HG02943 (cell line): ENCODE measurements around the gene ERI3.

ENCODE experiments used
- ATAC-seq: cut with Tn5 transposase; IDR thresholded peaks from one replicate; pipeline ENCODE4 v1.9.1; 2021; ENCODE audit warnings: mild to moderate bottlenecking, low read depth, moderate library complexity; ENCODE audit not compliant: unreplicated experiment

Gene ERI3

DNA sequence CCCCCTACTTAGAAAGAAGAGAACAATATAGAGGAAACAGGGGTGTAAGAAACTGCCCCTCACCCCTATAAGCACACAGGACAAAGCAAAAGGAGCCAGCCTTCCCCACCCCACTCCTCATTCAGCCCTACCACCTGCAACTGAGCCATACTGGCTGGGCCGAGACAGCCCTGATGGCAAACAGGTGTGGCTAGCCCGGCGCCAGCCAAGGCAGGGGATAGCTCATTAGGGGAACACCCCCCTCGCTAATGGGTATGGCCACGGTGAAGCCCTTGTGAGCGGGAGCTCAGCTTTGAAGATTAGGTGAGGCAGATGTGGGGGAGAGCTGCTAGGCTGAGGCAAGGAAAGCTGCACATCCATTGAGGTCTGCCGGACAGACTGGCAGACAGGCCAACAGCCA lies 65.5 kb downstream of the ERI3 start:
- no peak for ATAC-seq

DNA sequence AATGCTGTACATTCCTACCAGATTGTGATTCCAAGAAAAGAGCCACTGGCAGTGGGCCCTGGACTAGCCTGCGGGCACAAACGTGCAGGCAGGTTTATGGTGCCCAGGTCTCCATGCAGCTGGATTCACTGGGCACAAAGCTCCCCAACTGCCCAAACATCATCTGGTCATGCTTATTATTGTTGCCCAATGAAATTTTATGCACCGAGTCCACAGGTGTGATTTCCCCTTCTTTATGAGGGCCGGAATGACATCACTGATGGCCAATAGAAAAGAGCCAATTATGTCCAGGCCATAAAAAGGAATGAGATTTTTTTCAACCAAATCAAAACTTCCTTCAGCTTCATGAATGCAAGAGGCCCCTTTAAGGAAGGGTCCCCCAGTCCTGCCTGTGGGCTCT lies 66.2 kb downstream of the ERI3 start:
- ATAC-seq: no peak

DNA sequence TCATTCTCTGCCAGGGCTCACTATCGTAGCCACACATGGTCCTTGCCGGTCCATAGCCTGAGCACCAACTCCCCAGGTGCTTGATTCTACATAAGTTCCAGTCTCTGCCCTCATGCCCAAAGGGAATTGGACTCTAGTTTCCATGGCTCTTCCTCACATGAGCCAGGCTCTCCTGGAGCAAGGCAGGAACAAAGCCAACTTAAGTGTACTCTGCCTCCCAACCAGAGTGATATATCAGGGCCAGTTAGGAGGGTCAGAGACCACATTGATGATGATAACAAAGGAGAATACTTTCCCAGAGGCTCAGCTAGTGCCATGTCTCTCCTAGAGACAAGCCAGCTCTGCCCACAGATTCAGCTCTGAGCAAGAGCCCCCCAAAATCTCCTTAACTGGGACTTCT lies 70.9 kb downstream of the ERI3 start:
- no peak for ATAC-seq

DNA sequence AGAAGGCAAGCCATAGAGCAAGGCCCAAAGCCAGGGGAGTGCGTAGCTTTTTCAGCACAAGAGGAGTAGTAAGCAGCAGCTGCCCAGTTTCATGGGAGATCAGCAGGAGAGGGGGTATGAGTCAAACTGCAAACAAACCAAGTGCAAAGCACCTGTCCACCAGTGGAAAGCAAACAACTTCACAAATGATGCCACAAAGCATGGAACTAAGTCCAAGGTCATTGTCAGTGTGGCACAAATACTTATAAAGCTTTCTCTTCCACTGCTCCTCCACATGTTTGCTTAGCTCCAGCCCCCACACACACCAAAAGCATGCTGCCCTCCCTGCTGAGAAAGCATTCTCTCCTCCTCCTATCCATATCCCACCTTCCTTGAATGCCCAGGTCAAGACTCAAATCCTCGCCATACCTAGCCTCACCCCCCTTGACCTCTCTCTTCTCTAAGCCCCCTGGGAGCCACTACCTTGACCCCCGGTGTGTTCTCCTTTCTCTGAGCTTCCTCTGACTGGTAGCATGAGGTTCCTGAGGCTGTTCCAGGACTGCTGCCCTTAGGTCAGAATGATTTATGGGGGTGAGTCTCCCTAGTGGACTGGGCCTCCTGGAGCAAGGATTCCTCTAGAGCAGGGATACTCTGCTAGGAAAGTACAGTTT lies 71.4 kb downstream of the ERI3 start:
- ATAC-seq: no peak

DNA sequence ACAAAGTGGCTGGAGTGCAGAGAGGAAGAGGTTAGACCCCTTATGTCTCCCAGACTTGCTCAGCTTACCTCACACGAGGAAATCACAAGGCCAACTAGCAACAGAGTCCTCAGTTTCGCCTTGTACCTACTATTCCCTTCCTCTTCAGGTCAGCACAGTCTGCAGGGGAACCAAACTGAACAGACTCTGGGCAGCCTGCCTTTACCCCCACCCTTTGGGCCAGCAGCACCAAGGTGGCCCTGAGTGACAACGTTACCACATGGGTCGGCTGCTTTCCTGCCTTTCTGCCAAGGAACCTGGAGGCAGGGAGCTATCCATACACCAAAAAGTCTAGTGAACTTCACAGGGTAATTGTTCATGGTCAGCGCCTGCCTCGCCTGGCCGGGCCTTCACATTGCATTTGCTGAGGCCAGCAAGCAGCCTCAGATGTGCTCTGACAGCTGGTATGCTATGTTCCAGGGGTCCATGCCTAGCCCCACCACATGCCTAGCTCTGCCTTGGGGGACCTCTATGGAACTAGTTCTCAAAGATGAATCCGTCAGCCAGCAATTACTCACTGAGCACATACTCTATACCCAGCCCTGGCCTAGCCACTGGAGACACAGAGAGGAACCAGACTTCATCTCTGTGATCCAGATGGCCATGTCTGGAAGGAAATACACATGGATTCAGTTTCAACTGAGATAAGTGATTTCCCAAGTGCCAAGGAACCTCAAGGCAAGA lies 72.2 kb downstream of the ERI3 start:
- no peak for ATAC-seq

DNA sequence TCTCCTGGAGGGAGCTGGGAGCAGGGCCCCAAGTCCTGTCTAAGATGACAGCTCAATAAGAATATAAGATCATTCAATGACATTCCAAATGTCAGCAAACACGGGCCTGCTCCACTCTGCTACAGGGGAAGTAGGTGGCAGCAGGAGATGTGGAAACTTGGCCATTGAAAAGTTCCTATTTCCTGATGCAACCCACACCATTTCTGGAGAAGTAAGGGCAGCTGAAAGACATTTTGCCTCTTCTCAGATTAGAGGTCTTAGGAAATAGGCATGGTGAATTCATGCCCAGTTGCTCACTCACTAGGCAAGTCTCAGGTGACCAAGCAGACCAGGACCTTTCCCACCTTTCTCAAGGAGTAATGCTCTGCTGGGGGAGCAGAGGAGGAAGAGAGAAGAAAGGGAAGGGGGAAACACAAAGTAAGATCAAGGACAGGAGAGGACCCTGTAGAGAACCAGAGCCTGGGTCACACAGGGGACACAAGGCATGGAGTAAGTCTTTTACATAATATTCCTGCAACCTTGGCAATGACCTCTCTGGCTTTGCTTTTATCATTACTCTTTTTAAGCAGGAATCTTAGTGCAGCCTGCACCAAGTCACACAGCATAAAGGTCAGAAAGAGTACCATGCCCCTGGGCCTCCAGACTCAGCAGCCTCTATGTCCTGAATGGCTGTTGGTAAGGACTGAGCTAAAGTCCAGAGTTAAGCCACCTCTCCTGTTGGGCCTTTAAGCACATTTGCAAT lies 72.9 kb downstream of the ERI3 start:
- no peak for ATAC-seq

DNA sequence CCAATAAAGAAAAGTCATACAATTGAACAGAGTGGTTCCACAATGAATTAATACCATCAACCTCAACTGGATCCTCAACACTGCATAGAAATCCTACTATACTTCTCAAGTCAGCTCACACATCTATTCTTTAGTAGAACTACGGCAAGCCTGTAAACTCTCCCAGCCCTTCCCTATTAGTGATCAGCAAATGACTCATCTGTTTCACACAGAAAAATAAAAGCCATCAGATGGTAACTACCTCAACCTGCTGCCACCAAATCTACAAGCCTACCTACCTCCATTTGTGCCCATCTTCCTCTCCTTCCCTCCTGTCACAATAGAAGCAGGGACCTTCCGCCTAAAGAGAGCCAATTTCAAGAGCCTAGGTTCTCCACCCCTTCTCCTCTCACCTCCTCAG lies 78.2 kb downstream of the ERI3 start:
- no peak for ATAC-seq

DNA sequence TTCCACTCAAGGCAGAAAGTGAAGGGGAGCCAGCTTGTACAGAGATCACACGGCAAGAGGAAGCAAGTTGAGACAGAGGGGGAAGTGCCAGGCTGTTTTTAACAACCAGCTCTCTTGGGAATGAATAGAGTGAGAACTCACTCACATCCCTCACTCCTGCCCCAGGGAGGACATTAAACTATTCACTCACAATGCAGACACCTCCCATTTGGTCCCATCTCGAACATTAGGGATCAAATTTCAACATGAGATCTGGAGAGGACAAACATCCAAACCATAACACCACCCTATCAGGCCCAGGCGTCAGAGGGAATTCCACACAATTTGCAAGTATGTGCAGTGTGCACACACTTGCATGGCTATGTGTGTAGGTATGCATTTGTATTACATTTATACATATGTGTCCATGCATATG lies 79.1 kb downstream of the ERI3 start:
- ATAC-seq: no peak

DNA sequence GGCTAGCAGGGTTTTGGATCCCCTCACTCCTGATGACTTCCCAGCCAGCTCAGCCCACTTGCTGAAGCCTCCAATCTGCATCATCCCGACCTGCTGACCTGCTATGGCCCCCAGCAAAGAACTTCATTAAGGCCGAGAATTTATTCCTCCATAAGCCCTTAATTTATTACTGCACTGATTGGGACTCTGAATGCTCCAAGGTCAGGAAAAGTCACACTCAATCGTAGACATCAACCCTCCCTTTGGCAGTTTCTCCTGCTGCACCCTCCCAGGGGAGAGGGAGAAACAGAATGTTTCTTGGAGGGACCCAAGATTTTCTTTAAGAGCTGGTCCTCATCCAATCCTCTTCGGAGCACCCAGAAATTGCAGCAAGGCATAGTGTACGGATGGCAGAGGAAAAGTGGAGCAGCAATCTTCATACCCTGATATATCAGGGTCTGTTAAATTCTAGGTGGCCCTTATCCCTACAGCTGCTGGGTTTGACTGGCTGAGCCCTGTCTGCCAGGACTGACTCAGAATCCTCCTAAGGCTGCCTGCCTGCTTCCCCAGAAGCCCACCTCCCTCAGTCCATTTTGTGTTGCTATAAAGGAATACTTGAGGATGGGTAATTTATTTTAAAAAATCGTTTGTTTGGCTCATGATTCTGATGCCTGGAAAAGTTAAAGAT lies 79.6 kb downstream of the ERI3 start:
- ATAC-seq: no peak

DNA sequence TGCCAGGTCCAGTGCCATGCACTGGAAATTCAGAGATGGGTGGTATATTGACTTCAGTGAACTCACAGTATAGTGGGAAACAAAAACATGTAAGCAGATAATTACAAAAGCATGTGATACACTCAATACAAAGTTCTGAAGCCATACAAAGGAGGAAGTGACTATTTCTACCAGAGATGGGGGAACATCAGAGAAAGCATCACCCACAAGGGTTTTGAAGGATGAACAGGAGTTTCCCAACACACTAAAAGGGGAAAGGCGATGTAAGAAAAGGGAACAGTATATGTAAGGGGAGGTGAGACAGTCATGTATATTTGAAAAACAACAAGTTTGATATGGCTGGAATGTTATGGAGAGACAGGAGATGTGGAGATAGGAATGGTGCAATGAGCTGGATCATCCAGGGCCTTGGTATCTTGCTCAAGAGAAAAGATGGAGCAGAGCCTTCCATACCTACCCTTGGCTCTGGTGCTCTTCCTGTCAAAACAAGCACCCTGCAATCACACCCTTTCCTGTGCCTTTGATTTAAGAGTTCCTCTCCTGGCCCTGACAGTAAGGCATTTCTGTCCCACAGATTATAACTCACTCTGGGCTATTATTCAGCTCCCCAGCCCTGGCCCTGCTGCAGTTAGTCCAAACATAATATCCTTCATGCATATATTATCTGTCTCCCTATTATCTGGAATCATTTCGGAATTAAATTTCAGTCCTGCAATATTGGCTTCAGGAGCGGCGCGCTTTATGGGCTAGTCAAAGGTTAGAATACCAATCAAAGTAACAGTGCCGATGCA lies 81.3 kb downstream of the ERI3 start:
- ATAC-seq: no peak

DNA sequence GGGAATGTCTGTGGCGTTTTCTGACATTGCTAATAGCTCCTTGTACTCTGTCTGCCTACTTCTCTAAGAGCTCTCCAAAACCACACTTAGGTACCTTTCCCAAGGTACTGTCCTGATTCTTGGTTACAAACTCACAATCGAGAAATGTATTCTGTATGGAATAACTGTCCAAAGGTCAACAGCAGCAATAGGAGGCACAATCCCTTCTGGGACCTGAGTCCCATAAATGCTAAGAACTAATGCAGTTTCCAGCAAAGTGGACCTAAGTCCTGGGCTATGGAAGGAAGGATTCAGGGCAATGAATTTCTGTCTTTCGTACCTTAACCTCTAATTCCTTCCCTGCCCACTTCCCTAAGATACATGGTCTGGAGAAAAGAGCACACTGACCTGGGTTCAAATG lies 82.1 kb downstream of the ERI3 start:
- ATAC-seq: no peak

DNA sequence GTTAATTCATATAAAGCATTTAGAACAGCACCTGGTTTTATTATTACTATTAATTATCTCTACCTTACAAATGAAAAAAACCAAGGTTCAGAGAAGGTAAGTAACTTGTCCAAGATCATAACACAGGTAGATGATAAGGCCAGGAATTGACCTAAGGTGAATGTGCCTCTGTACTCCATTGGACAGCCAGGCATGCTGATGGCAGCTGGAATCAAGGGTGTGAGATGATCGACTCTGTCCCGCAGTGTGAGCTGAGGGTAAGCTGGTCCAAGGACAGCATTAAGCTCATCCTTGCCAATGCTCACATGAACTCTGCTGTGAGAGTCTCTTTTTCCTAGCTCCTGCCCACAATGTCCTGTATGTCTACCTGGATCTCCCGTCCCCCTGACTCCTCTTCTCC lies 83.4 kb downstream of the ERI3 start:
- ATAC-seq: no peak

DNA sequence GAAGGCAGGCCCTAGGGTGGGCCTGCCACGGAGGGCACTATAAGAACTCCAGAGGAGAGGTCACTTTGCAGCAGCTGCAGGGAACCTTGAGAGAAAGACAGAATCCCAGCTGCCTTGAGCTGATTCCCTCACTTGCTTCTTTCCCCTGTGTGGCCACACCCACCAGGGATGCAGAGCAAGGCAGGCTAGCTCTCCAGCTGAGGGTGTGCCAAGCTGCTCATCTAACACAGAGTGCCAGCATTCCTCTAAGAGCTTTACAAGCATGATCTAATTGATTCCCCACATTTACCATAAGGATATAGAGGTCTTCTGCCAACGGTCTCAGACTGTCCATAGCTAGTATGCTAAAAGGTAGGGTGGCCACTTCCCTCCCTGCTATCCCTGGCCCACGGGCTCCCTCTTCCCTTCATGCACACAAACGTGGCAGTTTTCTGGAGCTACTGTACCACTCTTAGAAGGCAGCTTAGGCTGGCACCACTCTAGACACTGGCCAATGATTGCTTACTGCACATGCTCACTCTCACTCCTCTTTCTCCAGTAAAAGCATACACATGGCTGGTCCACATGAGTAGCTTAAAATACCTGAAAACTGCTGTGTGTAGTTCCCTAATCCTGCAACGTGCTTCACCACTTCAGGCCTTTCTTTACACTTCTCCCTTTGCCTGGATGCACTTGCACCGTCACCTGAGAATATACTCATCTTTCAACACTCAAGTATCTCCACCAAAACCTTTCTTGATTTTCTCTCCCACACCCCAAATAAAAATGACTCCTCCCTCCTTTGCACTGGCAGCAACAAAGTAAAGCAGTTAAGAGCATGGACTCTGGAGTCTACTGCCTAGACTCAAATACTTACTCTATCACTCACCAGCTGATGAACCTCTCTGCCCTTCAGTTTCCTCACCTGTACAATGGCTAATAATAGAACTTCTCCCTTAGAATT lies 84.1 kb downstream of the ERI3 start:
- ATAC-seq: no peak

DNA sequence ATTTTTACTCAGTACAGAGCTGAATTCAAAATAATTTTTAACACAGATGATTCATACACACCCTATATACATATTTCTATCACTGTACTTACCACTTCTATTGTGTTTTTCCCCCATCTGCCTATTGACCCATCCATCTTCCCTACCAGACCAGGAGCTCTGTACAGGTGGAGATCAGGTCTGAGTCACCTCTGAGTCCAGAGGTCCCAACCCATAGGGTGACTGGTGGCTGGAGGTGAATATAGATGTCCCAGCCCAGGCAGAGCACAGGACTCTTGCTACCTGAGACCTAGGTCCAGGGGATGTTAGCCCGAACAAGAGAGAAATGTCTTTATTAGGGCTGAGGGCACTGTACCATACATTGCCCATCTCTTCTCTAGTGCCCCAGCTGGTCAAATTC lies 87.0 kb downstream of the ERI3 start:
- ATAC-seq: no peak

DNA sequence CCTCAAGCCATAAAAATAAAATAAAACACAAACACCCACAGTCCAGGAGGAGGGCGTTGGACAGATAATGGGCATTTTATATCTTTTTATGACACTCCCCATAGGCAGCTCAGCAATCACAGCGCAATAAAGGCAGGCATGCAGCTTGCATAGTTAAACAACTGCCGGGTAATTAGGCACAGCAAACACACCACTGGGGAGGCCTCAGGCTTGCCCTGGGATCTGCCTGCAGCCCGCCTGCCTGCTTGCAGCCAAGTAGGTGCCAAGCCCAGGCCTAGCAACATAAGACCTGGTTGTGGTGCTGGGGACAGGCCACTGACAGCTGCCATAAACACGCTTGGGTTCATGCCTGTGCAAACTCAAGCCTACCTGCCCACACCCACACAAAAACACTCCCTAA lies 87.6 kb downstream of the ERI3 start:
- ATAC-seq: no peak

DNA sequence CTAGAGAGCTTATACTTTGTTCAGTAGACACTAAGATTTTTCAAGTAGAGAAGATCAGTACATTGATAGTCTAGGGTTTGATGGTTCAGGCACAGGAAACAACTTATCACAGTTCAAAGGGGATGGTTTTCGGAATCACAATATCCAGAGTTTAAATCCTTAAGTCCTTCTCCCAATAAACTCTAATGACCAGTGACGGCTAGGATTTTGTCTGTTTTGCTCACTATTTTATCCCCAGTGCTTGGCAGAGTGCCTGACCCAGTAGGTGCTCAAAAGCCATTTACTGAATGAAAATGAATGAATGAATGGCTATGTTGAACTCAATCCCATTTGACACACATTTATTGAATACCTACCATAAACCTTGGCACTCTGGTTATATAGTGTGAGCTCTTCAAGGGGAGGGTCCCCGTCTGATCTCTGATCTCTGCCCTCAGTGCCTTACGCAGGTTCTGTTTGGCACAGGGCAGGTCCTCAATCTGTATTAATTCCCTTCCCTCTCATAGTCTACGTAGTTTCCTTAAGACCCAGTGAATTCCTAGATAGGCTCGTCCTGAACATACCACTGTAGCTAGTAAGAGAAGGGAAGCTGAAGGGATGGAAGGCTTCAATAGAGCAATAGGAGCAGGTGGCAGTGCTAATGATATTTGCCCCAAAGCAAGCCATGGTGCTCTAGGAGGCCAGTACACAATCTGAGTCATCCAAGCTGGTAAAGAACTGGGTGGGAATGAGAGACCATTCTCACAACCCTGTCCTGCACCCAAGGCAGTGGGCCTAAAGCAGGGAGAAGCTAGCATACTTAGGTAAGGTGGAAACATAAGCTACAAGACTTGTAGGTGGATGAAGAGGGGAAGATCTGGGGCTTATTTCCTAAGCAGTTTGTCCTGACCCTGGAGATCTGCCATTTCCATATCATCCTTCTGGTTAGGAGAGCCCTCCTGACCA lies 88.4 kb downstream of the ERI3 start:
- no peak for ATAC-seq

DNA sequence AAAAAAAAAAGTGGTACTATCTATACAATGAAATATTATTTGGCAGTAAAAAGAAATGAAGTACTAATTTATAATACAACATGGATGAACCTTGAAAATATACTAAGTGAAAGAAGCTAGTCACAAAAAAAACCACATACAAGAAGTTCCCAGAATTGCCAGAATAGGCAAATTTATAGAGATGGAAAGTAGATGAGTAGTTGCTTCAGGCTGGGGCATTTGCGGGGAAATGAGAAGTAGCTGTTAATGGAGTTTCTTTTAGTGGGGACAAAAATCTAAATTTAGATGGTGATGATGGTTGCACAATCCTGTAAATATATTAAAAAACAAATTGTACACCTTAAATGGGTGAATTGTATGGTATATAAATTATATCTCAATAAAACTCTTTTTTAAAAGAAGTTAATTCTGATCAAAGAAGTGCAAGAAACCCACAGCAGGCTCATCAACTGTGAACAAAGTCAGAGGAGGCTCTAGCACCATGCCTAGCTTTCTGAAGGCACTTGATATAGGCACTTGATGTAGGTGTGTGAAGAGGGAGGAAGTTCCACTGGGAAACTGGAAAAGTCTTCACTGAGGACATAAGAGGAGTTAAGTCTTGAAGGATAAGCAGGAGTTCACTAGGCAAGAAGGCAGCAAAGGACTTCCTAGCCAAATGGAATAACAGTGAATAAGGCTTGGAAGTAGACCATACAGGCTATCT lies 89.2 kb downstream of the ERI3 start:
- no peak for ATAC-seq

DNA sequence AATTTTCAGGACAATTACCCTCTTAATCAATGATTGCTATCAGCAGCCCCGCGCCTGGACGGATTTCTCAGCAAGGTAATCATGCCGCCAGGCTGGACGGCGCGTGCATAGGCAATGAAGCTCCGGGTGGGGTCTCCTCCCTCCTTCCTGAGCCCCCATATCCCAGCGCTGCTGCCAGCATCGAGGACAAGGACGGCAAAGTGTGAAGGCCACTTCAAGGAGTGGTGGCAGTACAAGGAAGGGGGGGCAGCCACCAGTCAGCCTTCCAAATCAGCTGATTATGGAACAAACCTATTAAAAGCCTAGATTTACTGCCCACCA lies 90.6 kb downstream of the ERI3 start:
- ATAC-seq: no peak
